Hepatocyte (in vitro differentiated cells): Measurements from ENCODE around the gene SNF8.

ENCODE experiments used
- CTCF ChIP-seq: fragments of 200-600 bp; sonication (generic); IDR thresholded peaks from 2 replicates; pipeline ENCODE4 v1.5.1; 2016; ENCODE audit warnings: antibody characterized with exemption, mild to moderate bottlenecking; ENCODE audit not compliant: poor library complexity
- EZH2 ChIP-seq: fragments of 200-600 bp; sonication (generic); IDR thresholded peaks from 2 replicates; pipeline ENCODE4 v1.6.1; 2016; ENCODE audit warnings: antibody characterized with exemption, mild to moderate bottlenecking, borderline replicate concordance

- TF ChIP-seq CTCF: no peak
- TF ChIP-seq EZH2: no peak
Observed at GRCh38 chr17:48927978-48928745, 16.5 kb downstream of the SNF8 start.
